Natural killer cell (primary cell): ENCODE results near the gene SLC17A4. TPM values are rescaled to one million over a fixed set of nuclear protein-coding genes. Genes with fewer than 3 reads are reported as not detected.

Experiments
- ATAC-seq, 3 donors: fragments of 150-1000 bp in 2 of 3; fragments of 200-7000 bp in 1 of 3; cut with Tn5 transposase; 1 replicate in 1 of 3; 2 replicates in 2 of 3; pipeline ENCODE4 v1.10.0; 2021; ENCODE audit warnings: mild to moderate bottlenecking in 2 of 3, moderate library complexity in 2 of 3
- DNase-seq, 2 donors: peaks; one replicate each; pipeline versions ENCODE4 v3.0.0 to v3.0.0-alpha.2; 2013 to 2021; ENCODE audit warnings: mixed read lengths in 1 of 2
- H3K27ac ChIP-seq: one replicate; pipeline ENCODE4 v1.5.1; 2013; ENCODE audit warnings: mild to moderate bottlenecking, low read length
- H3K27me3 ChIP-seq: one replicate; pipeline ENCODE4 v1.6.1; 2013; ENCODE audit warnings: low read length; ENCODE audit not compliant: control insufficient read depth, insufficient read depth
- H3K36me3 ChIP-seq: one replicate; pipeline ENCODE4 v1.6.1; 2013; ENCODE audit warnings: low read length; ENCODE audit not compliant: control insufficient read depth, insufficient read depth
- H3K4me1 ChIP-seq: one replicate; pipeline ENCODE4 v1.6.1; 2013; ENCODE audit warnings: low read length; ENCODE audit not compliant: control insufficient read depth, insufficient read depth
- H3K4me3 ChIP-seq: one replicate; pipeline ENCODE4 v1.5.1; 2013; ENCODE audit warnings: low read length
- H3K9me3 ChIP-seq: one replicate; pipeline ENCODE4 v1.6.1; 2013; ENCODE audit warnings: low read length; ENCODE audit not compliant: control insufficient read depth, insufficient read depth
- H3K27ac Mint-ChIP-seq, 2 donors: one replicate each; pipeline ENCODE4 v1.8.0; 2022; ENCODE audit warnings: mild to moderate bottlenecking in 2 of 2, mixed read lengths in 2 of 2, moderate library complexity in 1 of 2
- H3K27me3 Mint-ChIP-seq, 2 donors: one replicate each; pipeline ENCODE4 v1.8.0; 2022; ENCODE audit warnings: low read depth in 2 of 2, mixed read lengths in 2 of 2
- H3K36me3 Mint-ChIP-seq: one replicate; pipeline ENCODE4 v1.8.0; 2022; ENCODE audit warnings: mixed read lengths
- H3K4me1 Mint-ChIP-seq, 2 donors: one replicate each; pipeline ENCODE4 v1.8.0; 2022; ENCODE audit warnings: mixed read lengths in 2 of 2
- H3K4me3 Mint-ChIP-seq: one replicate; pipeline ENCODE4 v1.8.0; 2022; ENCODE audit warnings: mild to moderate bottlenecking, moderate library complexity, mixed read lengths
- H3K9me3 Mint-ChIP-seq, 2 donors: one replicate each; pipeline ENCODE4 v1.8.0; 2022; ENCODE audit warnings: mixed read lengths in 2 of 2
- CTCF ChIP-seq: fragments of 200-600 bp; IDR thresholded peaks from one replicate; pipeline ENCODE4 v1.8.0; 2022; ENCODE audit warnings: antibody characterized with exemption
- WGBS: methylation state at CpG from one replicate; pipeline ENCODE4 v1.1.7; 2013; ENCODE audit warnings: missing lambda C conversion rate; ENCODE audit not compliant: insufficient coverage; 5-methylcytosine and 5-hydroxymethylcytosine counted together
- intact Hi-C: fragments of 100-400 bp; cut with micrococcal nuclease; formaldehyde crosslinking; loops from one replicate; pipeline ENCODE4 v1.14.2; 2022
- total RNA-seq, 4 donors: library from RNA; stranded (reverse); fragments of 120-200 nt in 1 of 4; gene quantifications; one replicate each; pipeline versions ENCODE4 v1.2.3 to v1.2.4, GENCODE V29; 2013 to 2022

Gene SLC17A4
- total RNA-seq, result not detected
- total RNA-seq (2013), result not detected

- Histone ChIP-seq H3K36me3 (no peaks in the 10 kb centered on the region), H3K4me1 (no peaks in the 10 kb centered on the region), H3K4me3 (no peak within 1 kb of the TSS), H3K9me3 (no peaks in the 10 kb centered on the region), H3K27me3 (no peaks in the 10 kb centered on the region), H3K27ac (no peak within 1 kb of the TSS)
- Mint-ChIP-seq H3K9me3 (no peaks in the 10 kb centered on the region), H3K4me3 (no peak within 1 kb of the TSS), H3K27ac (no peak within 1 kb of the TSS), H3K36me3 (no peaks in the 10 kb centered on the region), H3K27me3 (peaks cover 20 to 26% of the 10 kb centered on the region in 2 donors), H3K4me1 (no peaks in the 10 kb centered on the region)
- DNase-seq (no peak), ATAC-seq (no peak)
- no peak for TF ChIP-seq CTCF
- intact Hi-C loops, result no loop called here
These were observed at the start of gene SLC17A4 for GRCh38 chr6:25754535-25754934. Gene SLC17A4, plus strand, starts transcription at chr6:25754742. Its CDS starts 7,221 bp downstream, at chr6:25761963.

- no peak overlapping the region for H3K27ac Mint-ChIP-seq
These were observed 48.1 kb upstream of the SLC17A4 start for GRCh38 chr6:25706314-25707014.

GRCh38 chr6:25709761-25710160 lies 44.8 kb upstream of the SLC17A4 start:
- Histone ChIP-seq H3K36me3 (no peaks in the 10 kb centered on the region), H3K4me1 (no peaks in the 10 kb centered on the region), H3K9me3 (no peaks in the 10 kb centered on the region), H3K27me3 (no peaks in the 10 kb centered on the region), H3K27ac (no peak overlapping the region), H3K4me3 (no peak overlapping the region)
- TF ChIP-seq CTCF, result no peak
- no peaks in the 10 kb centered on the region for H3K9me3 Mint-ChIP-seq
- intact Hi-C loops, result no loop called here
- no peaks in the 10 kb centered on the region for H3K36me3 Mint-ChIP-seq
- no peak overlapping the region for H3K27ac Mint-ChIP-seq
- no peak for DNase-seq
- H3K4me3 Mint-ChIP-seq, result no peak overlapping the region
- H3K27me3 Mint-ChIP-seq, result peaks cover 10 to 13% of the 10 kb centered on the region in 2 donors
- no peaks in the 10 kb centered on the region for H3K4me1 Mint-ChIP-seq
- no peak for ATAC-seq
- 94% methylated on average over 10 of the region's 10 CpGs for WGBS

More at GRCh38 chr6:25706314-25707014, 48.1 kb upstream of the SLC17A4 start:
- Mint-ChIP-seq H3K4me1 (no peaks in the 10 kb centered on the region), H3K9me3 (no peaks in the 10 kb centered on the region), H3K27me3 (peaks cover 11 to 37% of the 10 kb centered on the region in 2 donors), H3K4me3 (no peak overlapping the region), H3K36me3 (no peaks in the 10 kb centered on the region)
- Histone ChIP-seq H3K36me3 (no peaks in the 10 kb centered on the region), H3K9me3 (no peaks in the 10 kb centered on the region), H3K27ac (no peak overlapping the region), H3K4me1 (no peaks in the 10 kb centered on the region), H3K4me3 (no peak overlapping the region), H3K27me3 (no peaks in the 10 kb centered on the region)
- 86% methylated on average over 6 of the region's 6 CpGs for WGBS
- no peak for DNase-seq
- TF ChIP-seq CTCF, result no peak
- ATAC-seq, result no peak
- intact Hi-C loops, result no loop called here

GRCh38 chr6:25710287-25710686 lies 44.3 kb upstream of the SLC17A4 start:
- peaks cover 2% of the 10 kb centered on the region for H3K27me3 ChIP-seq
- H3K36me3 ChIP-seq, result no peaks in the 10 kb centered on the region
- no peaks in the 10 kb centered on the region for H3K4me1 ChIP-seq
- Mint-ChIP-seq H3K27me3 (peaks cover 10 to 13% of the 10 kb centered on the region in 2 donors), H3K9me3 (no peaks in the 10 kb centered on the region), H3K27ac (no peak overlapping the region), H3K36me3 (no peaks in the 10 kb centered on the region), H3K4me3 (no peak overlapping the region), H3K4me1 (no peaks in the 10 kb centered on the region)
- intact Hi-C loops, result no loop called here
- ATAC-seq (no peak), DNase-seq (no peak)
- no peak overlapping the region for H3K4me3 ChIP-seq
- no peak overlapping the region for H3K27ac ChIP-seq
- no peaks in the 10 kb centered on the region for H3K9me3 ChIP-seq
- WGBS, result 74% methylated on average over 12 of the region's 14 CpGs
- TF ChIP-seq CTCF, result no peak
